SKM-1 treated with dmso at 0.1 percent for 144 hours (cell line): ENCODE data around the gene DDX51.

Experiments used
- DNase-seq: peaks from one replicate; lab custom pipeline; 2025; ENCODE audit not compliant: unreplicated experiment; lab: John Stamatoyannopoulos, UW

DDX51 gene

GRCh38 chr12:132179431-132180362, 35.6 kb upstream of the DDX51 start:
- DNase-seq: no peak

GRCh38 chr12:132178801-132179401, 34.8 kb upstream of the DDX51 start:
- no peak for DNase-seq

- DNase-seq: no peak
Observed at GRCh38 chr12:132178316-132178715, 34.2 kb upstream of the DDX51 start.

DNA sequence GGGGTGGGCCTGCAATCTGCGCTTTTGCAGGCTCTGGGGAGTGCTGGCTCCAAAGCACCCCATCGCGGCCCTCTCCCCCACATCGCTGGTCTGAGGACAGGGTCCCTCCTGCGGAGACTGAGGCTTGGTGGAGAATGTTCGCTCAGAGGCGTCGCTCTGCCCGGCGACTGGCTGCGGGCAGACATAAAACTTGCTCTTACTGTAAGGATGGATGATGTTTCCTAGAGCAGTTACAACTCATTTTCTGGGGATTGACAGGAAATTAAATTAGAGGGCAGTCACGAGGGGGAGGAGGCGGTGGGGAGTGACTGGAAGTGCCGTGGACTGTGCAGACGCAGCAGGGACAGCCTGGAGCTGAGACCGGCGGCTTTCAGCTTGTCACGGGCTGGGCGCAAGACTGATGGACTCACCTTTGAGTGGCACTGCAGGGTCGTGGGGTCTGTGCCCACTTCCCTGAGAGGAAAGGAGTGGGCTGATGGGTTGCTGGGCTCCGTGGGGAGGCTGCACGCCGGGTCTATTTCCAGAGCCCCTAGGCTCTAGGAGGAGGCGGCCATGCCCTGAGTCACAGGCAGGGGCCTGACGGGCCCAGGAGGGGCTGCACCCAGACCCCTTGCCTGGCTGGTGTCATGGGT, 32.9 kb upstream of the DDX51 start:
- DNase-seq: no peak

GRCh38 chr12:132176385-132176919, 32.3 kb upstream of the DDX51 start:
- no peak for DNase-seq

DNA sequence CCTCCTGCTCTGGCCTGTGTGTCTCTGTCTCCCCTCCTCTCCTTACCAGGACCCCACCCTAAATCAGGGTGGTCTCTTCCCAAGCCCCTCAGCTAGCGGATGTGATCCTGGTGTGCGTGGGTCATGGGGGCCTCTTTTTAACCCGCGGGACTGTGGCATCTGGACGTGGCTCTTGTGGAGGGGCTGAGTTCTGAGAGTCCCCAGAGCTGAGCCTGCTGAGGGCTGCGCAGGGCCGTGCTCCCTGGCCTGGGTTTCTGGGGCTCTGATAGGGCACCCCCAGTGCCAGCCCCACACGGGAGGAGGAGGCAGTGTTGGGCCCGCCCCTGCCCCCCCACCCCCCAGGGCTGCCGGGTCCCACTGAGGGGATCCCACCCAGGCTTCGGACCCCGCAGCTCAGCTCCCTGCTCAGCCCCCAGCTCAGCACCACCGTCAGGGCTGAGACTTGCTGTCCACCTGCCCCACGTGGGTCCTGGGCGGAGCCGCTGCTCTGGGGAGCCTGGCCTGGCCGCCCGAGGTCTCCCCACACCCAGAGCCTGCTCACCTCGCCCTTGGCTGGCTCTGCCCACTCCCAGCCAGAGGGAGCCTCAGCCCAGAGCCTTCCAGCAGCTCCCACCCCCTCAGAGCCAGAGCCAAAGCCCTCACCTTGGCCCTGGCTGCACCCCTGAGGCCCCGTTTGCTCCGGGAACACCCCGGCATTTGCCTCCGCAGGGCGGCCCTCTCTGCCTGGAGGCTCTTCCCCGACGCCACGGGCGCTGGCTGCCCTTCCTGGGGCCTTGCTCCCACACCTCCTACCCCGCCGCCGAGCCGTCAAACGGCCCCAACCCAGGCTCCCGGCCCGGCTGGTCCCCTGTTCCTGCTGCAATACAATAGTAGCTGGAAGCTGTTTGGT, 31.6 kb upstream of the DDX51 start:
- no peak for DNase-seq

DNA sequence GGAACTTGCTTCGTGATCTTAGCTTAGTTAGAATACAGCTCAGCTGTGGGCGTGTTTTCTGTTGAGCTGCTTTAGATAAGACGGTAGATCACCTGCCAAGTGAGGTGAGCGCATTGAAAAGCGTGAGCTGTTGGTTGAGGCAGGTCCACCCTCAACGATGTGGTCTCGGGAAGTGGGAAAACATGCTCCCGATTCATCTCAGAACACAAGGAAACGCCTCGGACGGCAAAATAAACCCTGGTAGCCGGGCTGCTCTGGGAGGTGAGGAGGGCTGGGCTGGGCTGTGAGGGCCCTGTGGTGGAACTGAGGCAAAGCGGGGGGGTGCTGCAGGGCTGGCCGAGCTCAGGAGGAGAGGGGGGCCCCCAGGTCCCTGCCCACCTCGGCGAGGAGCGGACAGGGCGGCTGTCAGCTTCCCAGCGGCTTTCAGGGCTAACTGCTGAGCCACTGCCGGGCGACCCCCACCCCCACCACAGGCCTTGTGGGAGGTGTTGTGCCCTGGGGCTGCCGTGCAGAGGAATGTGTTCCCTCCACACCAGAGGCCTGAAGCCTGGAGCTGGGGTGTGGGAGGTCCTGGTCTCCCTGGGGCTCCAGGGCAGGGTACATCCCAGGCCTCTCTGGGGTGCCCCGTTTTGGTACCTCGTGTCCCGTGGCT, 30.8 kb upstream of the DDX51 start:
- no peak for DNase-seq

GRCh38 chr12:132174015-132174838, 30.1 kb upstream of the DDX51 start:
- DNase-seq: no peak

DNA sequence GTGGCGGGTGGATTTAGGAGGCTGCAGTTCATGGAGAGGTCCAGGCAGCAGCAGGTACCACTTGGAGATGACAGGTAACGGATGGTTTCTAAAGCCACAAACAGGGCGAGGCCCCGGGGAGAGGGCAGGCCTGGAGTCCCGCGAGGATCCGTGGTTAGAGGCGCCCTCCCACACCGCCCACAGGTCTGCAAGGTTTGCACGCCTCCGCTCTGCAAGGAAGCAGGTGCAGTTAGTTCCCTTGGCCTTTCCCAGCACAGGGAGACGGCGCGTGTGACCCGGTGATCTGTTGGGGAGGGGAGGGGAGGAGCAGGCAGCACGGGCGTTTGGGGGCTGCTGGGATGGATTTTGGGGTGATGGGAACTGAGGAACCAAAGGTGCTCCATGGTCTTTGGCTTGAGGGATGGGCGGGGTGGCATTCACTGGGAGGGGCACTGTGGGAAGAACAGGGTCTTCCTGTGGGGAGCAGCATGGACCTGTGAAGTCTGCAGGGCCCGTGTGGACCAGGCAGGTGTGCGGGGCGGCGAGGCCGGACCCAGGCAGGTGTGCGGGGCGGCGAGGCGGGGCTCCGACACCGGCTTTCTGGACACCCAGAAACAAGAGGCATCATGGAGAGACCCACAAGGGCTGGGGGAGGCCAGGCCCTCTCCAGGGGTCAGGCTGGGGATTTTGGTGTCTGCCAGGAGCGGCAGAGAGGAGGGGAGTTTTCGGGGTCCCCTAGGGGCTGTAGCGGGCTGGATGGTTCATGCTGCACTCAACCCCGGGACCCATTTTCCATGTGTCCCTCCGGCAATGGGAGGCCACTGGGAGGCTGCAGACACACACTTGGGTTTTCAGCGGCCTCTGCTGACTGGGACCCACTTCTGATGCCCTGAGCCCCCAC, 29.3 kb upstream of the DDX51 start:
- DNase-seq: no peak

- no peak for DNase-seq
Observed at GRCh38 chr12:132172619-132173018, 28.5 kb upstream of the DDX51 start.

DNA sequence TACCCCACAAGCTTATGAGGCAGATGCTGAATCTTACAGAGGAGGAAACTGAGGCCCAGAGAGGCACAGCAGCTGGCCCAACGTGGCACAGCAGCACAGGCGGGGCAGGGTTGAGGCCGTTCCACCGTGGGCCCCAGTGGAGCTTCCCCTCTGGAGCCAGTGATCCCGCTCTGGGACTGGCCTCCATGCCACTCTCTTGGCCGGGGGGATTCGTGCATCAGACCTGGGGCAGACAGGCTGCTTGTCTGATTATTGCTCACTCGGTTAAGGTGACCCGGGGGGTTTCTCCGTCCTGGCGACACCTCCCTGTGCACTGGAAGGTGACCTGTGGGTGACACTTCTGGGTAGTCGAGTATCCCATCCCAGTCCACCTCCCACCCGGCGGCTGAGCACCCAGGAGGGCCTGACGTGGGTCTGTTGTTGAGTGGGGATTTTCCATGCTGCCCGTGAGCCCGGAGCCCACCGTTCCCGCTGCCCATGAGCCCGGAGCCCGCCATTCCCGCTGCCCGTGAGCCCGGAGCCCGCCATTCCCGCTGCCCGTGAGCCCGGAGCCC, 27.9 kb upstream of the DDX51 start:
- DNase-seq: no peak

- no peak for DNase-seq
Observed at GRCh38 chr12:132171293-132171967, 27.3 kb upstream of the DDX51 start.

DNA sequence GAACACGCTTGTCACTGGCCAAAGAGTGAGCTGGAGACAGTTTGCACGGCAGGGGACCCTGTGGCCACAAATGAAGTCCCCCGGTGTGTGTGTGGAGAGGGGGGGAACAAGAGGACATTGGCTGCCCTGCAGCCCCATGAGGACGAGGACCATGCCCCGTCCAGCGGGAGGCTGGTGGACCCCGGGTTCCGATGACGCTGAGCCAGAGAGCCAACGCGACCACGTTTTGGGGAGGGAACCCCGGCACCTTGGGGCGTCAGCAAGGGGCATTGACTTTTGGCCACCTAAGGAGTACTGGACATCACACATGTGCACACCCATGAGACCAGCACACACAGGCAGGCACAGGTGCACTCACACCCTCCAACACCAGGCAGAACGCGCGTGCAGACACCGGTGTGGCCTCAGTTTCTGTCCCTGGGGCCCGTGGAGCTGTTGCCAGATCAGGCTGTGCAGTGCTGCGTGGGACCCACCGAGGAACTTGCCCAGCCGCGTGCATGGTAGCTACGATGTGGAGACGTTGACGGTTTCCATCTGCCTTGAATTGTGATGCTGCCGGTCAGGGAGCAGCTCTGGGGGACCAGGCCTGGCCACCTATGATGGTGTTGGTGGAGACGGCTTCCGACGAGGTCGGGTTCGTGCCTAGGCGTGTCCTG, 26.6 kb upstream of the DDX51 start:
- no peak for DNase-seq

GRCh38 chr12:132170094-132170636, 26.0 kb upstream of the DDX51 start:
- DNase-seq: no peak

- DNase-seq: no peak
Observed at GRCh38 chr12:132169376-132169775, 25.3 kb upstream of the DDX51 start.

- no peak for DNase-seq
Observed at GRCh38 chr12:132168311-132169031, 24.4 kb upstream of the DDX51 start.
